ENCODE data around the gene PCP4.

The PCP4 gene

GRCh38 chr21:39924577-39925308, 57.5 kb downstream of the PCP4 start:
- no peak for DNase-seq

GRCh38 chr21:39927304-39927886, 60.2 kb downstream of the PCP4 start:
- no peak for DNase-seq

GRCh38 chr21:39932335-39932734, 65.1 kb downstream of the PCP4 start:
- DNase-seq = no peak

- no peak for DNase-seq
Measured at GRCh38 chr21:39934895-39935294, 67.7 kb downstream of the PCP4 start.

- DNase-seq = no peak
Measured at GRCh38 chr21:39935716-39936115, 68.5 kb downstream of the PCP4 start.

- DNase-seq = peak; percentile 18
Measured at GRCh38 chr21:39938086-39938625, 70.9 kb downstream of the PCP4 start.

- DNase-seq = no peak
Measured at GRCh38 chr21:39946199-39946598, 79.0 kb downstream of the PCP4 start.

- no peak for DNase-seq
Measured at GRCh38 chr21:39947031-39947430, 79.8 kb downstream of the PCP4 start.

GRCh38 chr21:39951183-39952101, 84.2 kb downstream of the PCP4 start:
- no peak for DNase-seq

- peak; percentile 7 for DNase-seq
Measured at GRCh38 chr21:39952265-39952664, 85.0 kb downstream of the PCP4 start.

GRCh38 chr21:39954570-39954969, 87.3 kb downstream of the PCP4 start:
- no peak for DNase-seq

GRCh38 chr21:39955326-39955725, 88.1 kb downstream of the PCP4 start:
- no peak for DNase-seq

GRCh38 chr21:39956586-39956985, 89.3 kb downstream of the PCP4 start:
- DNase-seq = no peak

GRCh38 chr21:39958731-39959130, 91.5 kb downstream of the PCP4 start:
- DNase-seq = no peak

- no peak for DNase-seq
Measured at GRCh38 chr21:39961251-39961650, 94.0 kb downstream of the PCP4 start.

- no peak for DNase-seq
Measured at GRCh38 chr21:39965026-39965425, 97.8 kb downstream of the PCP4 start.

GRCh38 chr21:39966786-39967185, 99.5 kb downstream of the PCP4 start:
- DNase-seq = no peak

GRCh38 chr21:39968010-39968409, 100.8 kb downstream of the PCP4 start:
- DNase-seq = no peak

GRCh38 chr21:39969691-39970364, 102.6 kb downstream of the PCP4 start:
- DNase-seq = no peak

- DNase-seq = no peak
Measured at GRCh38 chr21:39971956-39972355, 104.7 kb downstream of the PCP4 start.

GRCh38 chr21:39972471-39972870, 105.2 kb downstream of the PCP4 start:
- DNase-seq = no peak

- no peak for DNase-seq
Measured at GRCh38 chr21:39972976-39973770, 105.9 kb downstream of the PCP4 start.

All from NCI-H2081 treated with DMSO at 0.1 percent for 48 hours (cell line).